ENCODE results near the gene KDM2A.

DNA sequence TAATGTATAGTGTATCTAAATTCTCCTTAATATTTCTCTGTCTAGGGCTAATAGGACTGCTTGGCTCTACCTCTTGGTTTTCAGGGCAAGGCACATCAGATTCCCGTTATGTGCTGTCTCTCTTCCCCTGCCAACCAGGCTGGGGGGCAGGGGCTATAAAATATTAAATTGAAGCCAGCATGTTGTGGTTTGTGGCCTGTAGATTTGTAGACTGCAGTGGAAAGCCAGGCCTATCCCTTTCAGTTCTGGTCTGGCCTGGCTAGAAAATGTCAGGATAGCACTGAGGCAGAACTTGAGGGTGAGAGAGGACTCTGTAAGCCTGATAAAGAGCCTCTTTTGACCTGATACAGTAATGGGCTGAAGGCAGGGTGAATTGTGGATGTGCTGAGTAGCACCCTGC is 132.8 kb downstream of the KDM2A start:
- TF ChIP-seq, protein P1, sequence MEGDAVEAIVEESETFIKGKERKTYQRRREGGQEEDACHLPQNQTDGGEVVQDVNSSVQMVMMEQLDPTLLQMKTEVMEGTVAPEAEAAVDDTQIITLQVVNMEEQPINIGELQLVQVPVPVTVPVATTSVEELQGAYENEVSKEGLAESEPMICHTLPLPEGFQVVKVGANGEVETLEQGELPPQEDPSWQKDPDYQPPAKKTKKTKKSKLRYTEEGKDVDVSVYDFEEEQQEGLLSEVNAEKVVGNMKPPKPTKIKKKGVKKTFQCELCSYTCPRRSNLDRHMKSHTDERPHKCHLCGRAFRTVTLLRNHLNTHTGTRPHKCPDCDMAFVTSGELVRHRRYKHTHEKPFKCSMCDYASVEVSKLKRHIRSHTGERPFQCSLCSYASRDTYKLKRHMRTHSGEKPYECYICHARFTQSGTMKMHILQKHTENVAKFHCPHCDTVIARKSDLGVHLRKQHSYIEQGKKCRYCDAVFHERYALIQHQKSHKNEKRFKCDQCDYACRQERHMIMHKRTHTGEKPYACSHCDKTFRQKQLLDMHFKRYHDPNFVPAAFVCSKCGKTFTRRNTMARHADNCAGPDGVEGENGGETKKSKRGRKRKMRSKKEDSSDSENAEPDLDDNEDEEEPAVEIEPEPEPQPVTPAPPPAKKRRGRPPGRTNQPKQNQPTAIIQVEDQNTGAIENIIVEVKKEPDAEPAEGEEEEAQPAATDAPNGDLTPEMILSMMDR (conservative IDR thresholded peaks at IDR 0.05; ENCODE audit: low read depth in 2 of 2): no peak
- TF ChIP-seq EZH2 (IDR thresholded peaks at IDR 0.05; ENCODE audit: low read depth, unreplicated experiment) (no peak), EZH2phosphoT487 (IDR thresholded peaks at IDR 0.05; ENCODE audit: unreplicated experiment) (no peak), POLR2AphosphoS5 (IDR thresholded peaks at IDR 0.05; ENCODE audit: low read depth) (no peak), JUNB (IDR thresholded peaks at IDR 0.05; ENCODE audit: unreplicated experiment) (no peak), CREB1 (CRISPR knock-in tag; IDR thresholded peaks at IDR 0.05; ENCODE audit: low read depth) (no peak), STAT1 (IDR thresholded peaks at IDR 0.05; ENCODE audit: unreplicated experiment) (no peak)
- TF ChIP-seq, protein P2, sequence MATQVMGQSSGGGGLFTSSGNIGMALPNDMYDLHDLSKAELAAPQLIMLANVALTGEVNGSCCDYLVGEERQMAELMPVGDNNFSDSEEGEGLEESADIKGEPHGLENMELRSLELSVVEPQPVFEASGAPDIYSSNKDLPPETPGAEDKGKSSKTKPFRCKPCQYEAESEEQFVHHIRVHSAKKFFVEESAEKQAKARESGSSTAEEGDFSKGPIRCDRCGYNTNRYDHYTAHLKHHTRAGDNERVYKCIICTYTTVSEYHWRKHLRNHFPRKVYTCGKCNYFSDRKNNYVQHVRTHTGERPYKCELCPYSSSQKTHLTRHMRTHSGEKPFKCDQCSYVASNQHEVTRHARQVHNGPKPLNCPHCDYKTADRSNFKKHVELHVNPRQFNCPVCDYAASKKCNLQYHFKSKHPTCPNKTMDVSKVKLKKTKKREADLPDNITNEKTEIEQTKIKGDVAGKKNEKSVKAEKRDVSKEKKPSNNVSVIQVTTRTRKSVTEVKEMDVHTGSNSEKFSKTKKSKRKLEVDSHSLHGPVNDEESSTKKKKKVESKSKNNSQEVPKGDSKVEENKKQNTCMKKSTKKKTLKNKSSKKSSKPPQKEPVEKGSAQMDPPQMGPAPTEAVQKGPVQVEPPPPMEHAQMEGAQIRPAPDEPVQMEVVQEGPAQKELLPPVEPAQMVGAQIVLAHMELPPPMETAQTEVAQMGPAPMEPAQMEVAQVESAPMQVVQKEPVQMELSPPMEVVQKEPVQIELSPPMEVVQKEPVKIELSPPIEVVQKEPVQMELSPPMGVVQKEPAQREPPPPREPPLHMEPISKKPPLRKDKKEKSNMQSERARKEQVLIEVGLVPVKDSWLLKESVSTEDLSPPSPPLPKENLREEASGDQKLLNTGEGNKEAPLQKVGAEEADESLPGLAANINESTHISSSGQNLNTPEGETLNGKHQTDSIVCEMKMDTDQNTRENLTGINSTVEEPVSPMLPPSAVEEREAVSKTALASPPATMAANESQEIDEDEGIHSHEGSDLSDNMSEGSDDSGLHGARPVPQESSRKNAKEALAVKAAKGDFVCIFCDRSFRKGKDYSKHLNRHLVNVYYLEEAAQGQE (IDR thresholded peaks at IDR 0.05; ENCODE audit: unreplicated experiment): no peak

All from GM23338 (cell line).